CD4-positive, alpha-beta T cell treated with Interleukin-4 for 4 hours (primary cell): Measurements from ENCODE around the gene LIN7A.

Experiments used
- DNase-seq: peaks from one replicate; pipeline ENCODE4 v3.0.0-alpha.2; 2020

Gene LIN7A, protein sequence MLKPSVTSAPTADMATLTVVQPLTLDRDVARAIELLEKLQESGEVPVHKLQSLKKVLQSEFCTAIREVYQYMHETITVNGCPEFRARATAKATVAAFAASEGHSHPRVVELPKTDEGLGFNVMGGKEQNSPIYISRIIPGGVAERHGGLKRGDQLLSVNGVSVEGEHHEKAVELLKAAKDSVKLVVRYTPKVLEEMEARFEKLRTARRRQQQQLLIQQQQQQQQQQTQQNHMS

DNA sequence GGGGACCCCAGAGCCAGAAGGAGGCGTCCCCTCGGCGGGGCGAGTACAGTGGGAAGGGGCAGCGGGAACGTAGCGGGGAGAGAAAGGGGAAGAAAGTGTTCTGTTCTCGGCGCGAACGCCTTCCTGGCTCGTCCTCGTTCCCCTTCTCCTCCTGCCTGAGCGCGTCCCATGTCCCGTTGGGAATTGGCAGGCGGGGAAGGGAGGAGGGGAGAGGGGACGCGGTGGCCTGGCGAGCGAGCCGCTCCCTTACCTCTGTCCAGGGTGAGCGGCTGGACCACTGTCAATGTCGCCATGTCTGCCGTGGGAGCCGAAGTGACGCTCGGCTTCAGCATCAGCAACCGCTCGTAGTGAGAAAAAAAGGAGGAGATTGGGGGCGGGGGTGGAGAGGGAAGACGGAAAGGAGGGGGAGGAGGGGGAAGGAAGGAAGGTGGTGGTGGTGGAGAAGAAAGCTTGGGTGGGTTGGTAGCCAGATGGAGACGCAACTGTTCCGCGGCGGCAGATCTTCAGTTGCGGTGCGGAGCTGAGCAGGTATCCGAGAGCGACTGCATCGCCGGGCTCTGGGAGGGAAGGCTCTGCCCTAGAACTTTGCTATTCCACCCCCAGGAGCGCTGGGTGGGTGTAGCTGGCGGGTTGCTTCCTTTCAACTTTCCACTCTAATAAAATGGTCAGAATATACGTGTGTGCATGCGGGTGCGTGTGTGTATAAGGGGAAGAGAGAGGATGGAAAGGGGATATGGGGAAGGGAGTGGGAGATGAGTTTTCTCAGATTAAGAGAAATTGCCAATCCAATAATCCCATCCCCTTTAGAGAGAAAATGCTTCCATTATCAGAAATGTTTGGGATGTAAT lies at the start of gene LIN7A:
Gene LIN7A (minus strand): TSS at position 544 of the 848 bp plus-strand sequence. CDS start 212 bp downstream, at position 332.
- DNase-seq, result no peak

DNA sequence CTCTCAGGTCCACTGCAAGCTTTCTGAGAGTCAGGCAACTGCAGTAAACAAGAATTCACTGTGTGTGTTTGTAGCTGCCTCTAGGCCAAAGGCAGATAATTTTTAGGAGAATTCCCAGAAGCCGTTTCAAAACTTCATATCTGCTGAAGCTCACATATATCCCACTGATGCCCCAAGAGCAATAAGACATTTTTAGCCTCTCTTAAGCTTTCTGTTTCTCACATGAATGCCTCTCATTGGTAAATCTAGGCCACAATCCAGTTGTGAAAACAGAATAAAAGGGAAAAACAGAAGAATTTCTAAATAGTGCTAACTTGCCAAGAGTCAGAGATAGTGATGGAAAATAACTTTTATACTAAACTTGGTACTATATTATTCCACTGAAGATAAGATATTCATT lies 48.5 kb upstream of the LIN7A start:
- no peak for DNase-seq

DNA sequence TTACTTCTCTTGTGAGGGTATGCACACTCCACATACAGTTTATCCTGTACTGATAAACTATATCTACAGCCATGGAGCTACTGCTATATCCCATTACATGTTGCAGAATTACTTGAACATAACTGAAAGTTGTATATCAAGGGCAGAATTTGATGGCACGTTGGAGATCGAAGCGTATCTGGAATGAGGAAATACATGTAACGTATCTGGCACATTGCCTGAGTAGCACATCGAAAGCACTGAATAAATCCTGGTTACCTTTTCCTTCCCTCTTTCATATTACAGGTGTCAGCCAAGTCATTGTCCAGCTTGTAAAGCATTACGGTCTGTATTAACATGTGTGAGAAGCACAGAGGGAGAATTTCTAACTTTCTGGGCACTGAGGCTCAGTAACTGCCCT lies 42.1 kb upstream of the LIN7A start:
- DNase-seq, result no peak

DNA sequence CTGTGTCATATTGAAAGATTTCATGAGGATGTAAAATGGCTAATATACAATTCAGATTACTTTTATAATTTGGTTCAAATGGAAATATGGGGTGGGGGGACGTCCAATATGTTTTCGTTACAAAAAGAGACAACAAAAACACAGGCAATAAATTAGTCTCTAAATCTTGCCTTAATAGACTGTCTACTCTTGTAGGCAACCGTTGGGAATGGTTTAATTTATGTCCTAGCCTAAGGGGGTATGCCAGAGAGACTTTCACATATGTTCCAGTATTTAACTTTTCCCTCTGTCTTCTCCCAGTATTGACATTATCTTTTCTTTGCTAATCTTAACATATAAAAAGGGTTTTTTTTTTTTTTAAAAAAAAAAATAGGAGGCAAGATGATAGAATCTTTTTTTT lies 41.5 kb upstream of the LIN7A start:
- no peak for DNase-seq

DNA sequence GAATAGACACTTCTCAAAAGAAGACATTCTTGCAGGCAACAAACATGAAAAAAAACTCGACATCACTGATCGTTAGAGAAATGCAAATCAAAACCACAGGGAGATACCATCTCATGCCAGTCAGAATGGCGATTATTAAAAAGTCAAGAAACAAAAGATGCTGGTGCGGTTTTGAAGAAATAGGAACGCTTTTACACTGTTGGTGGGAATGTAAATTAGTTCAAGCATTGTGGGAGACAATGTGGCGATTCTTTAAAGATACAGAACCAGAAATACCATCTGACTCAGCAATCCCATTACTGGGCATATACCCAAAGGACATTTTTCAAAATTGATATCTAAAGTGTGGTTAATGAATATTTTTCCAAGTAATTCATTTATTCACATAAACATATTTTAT lies 39.6 kb upstream of the LIN7A start:
- DNase-seq, result no peak

DNA sequence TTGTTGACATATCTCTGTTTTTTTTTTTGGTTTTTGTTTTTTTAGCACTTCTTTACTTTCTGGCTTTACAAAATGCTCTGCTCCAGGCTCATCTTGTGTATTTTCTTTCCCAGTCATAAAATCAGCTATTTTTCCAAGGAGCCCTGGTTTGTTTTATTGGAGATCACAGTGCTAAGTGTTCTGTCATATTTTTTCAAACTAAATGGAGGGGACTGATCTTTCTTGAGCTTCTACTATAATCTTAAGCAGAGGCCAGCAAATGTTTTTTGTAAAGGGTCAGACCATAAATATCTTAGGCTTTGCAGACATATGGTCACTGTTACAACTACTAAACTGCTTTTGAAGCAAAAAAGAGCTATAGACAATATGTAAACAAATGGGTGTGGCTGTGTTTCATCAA lies 30.6 kb upstream of the LIN7A start:
- no peak for DNase-seq

DNA sequence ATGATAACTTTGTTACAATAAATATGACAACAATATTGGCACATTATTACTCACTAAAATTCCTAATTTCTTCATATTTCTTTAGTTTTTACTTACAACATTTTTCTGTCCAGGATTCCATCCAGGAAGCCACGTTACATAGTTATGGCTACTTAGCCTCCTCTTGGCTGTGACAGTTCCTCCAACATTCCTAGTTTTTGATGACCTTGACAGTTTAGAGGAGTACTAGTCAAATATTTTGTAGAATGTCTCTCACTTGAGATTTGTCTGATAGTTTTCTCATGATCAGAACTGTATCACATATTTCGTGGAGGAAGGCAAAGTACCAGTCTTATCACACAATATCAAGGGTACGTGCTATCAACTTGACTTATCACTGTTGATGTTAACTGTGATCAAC lies 29.8 kb upstream of the LIN7A start:
- DNase-seq, result no peak

DNA sequence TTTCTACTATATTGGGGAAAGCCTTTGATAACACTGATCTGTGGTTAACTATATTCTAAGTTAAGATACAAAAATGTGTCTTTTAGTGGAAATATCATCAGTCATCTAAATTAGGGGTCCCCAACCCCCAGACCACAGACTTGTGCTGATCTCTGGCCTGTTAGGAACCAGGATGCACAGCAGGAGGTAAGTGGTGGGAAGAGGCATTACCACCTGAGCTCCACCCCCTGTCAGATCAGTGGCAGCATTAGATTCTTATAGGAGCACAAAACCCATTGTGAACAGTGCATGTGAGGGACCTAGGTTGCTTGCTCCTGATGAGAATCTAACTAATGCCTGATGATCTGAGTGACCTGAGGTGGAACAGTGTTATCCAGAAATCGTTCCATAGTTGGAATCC lies 28.3 kb upstream of the LIN7A start:
- DNase-seq, result no peak

DNA sequence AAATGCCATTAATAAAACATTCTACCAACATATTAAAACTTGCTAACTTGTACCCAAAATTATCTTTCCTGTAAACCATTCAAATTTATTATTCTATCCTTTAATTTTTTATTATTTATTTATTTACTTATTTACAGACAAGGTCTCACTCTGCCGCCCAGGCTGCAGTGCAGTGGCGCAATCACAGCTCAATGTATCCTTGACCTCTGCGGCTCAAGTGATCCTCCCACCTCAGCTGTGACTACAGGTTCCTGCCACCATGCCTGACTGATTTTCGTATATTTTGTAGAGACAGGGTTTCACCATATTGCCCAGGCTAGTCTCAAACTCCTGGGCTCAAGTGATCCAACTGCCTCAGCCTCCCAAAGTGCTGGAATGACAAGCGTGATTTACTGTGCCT lies 20.4 kb upstream of the LIN7A start:
- DNase-seq, result no peak

DNA sequence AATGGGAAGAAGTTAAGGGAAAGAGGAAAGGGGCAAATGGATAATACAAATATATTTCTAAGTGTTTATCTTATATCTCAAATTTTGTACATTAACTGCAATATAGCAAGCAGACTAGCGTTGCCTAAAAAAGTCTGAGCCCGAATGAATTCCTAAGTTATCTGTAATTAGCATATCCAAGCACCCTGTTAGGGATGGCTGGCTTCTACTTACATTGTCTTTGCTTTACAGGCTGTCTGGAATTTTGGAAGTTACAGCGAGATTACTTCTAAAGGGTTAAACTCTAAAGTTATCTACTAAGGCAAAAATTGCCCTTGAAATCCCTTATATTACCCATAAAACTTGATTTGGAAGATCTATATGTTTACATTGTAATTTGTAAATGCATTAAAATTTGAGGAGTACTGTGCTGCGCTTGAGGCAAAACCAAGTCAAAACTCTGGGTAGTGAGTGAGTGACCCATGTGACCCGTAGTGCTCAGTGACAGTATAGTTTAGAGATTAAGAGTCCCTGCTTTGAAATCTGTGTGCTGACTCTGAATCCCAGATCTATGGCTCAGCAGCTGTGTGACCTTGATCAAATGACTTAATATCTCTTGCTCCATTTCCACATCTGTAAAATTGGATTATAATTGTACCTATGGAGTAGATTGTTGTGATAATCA lies 17.3 kb upstream of the LIN7A start:
- no peak for DNase-seq

DNA sequence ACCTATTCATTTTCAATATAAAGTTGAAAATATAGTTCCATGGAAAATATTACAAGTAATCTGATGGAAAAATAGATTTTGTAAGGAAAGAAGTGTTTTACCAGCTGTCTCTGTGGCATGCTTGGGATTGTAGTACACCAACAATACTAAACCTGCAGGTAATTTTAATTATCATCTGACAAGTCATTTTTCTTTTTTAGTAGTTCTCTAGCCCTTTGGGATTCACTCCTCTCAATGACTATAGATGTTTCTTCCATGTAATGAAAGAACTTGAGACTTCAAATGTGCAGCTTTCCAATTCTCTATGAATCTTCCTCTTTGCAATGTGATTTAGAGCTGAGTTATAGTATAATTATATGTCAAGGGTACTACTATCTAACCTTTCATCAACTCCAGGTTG lies 14.7 kb upstream of the LIN7A start:
- no peak for DNase-seq

DNA sequence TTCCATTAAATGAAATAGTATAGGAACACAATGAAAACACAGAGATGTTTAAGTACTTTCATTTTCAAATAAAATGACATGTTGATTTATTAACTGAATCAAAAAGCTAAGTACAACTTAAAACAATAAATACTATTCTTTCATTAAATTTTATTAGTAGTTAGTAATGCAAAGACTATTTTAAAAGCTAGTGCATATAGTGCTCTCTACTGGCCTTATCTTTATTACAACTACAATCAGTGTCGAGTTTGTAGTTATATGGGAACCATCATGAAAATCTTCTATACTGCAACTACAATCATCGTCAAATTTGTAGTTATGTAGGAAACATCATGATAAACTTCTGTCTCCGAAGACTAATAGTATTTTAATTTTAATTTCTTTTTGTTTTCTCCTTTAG lies 8.9 kb upstream of the LIN7A start:
- no peak for DNase-seq

DNA sequence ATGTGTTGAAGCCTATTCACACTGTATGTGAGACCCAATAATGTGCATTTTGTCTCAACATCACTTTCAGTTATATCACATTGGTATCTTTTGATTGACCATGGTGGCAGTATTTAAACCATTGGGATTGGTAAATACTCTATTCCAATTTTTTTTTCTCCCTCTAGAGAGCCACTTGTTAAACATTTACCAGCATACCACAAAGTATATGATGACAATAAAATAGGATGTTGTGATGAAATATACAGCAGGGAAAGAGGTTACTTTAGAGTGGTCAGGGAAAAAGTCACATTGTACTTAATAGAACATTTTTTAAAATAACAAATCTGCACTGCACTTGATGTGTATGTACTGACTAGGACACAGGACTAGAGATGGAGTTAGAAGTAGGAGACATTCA lies 5.6 kb upstream of the LIN7A start:
- DNase-seq, result no peak

DNA sequence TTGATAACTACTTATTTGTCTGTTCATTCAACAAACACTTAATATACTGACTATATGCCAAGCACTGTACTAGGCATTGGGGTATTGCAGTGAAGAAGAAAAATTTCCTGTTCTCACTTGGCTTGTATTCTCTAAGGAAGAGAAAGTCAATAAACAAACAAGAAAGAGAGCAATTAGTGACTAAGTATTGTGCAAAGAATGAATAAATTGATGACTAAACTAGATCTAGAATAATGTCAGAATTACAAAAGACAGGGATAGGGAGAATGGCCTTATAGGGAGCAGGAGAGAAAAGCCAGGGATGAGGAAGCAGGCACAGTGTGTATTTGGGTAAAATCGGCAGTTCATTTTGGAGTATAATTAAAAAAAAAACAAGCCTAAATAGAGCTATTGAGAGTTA lies 4.2 kb upstream of the LIN7A start:
- no peak for DNase-seq

DNA sequence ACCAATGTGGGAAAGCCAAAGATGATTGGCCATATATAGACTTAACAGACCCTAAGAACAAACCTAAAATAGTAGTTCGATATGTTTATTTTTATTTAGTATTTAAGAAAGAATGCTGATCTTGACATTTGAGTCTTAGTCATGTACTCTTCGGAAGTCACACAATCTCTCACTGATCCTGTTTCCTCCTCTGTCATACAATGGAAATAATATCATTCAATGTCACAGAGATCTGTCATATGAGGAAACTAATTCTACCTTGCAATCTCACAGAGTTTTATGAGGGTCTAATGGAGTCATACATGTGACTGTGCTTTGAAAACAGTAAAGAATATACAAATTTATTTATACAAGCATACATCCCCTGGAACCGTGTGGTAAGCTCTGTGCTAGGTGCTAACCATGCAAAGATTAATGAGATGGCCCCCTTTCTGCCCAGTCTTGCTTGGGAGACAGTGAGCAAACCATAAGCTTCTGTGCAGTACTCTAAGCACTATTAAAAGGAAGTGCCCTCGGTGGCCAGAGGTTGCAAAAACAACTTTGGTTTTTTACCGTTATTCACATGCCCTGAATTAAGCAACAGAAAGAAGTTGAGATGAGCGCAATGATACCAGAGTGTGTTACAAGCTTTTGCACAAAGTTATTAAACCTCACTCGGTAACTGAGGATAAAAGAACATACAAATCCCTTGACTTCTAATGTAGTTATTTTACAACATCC lies 1.7 kb upstream of the LIN7A start:
- no peak for DNase-seq

DNA sequence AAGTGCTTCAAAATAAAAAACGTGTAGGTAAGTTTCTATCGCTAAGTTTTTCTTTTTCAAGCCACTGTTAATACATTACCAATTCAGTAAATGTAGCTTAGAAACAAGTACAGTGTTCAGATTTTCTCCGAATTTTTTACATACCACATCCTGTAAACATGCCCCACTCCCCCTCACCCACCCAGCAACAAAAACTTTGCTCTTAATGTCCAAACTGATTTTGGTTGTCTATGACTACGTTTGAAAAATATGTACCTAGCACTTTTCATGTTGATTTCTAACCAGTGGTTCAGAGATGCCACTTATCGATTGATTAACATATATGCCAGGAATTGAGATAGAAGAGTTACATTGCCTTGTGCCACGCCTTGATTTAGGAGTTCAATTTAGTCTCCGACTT lies 663 bp upstream of the LIN7A start:
- no peak for DNase-seq

DNA sequence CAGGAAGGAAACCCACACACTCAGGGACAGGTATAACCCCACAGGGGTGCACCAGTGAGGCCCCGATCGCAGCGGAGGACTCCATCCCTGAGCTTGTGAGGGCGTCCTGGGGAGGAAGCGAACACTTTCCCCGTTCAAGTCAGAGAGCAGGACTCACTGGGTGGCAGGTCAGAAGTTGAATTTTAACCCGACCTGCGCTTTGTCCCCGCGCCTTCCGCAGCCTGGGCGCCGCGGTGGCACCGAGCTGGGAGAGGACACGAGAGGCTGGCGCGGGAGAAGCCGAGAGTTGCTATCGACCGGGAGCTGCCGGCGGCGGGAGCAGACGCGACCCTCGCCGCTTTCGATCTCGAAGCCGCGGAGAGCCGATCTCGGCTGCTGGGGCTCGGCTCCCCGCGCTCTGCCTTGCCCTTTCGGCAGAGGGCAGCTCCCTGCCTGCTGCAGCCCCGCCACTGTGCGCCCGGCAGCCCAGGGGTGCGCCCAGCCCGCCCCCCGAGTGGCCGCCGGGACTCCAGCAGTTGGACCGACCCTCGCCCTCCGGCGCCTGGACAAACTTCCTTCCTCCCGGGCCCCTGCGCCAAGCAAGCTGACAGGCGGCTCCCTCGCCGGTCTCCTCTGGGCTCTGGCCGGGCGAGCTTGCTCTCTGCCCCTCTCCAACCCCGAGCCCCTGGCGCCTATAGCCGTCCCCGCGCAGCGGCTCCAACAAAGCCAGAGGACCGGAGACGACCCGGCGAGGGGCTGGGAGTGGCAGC lies 918 bp downstream of the LIN7A start:
- no peak for DNase-seq

DNA sequence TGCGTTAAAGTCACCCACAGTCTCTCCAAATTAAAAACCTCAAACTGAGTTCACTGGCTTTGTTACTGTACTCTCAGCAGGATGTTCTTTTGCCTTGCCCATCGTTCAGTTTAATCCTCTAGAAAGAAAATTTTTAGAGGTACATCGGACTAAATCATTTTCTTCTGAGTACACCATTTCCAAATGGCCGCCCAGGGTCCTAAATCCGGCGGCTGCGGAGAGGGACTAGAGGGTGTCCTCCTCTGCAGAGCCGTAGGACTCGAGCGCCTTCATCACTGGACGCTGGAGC lies 1.4 kb downstream of the LIN7A start:
- no peak for DNase-seq

DNA sequence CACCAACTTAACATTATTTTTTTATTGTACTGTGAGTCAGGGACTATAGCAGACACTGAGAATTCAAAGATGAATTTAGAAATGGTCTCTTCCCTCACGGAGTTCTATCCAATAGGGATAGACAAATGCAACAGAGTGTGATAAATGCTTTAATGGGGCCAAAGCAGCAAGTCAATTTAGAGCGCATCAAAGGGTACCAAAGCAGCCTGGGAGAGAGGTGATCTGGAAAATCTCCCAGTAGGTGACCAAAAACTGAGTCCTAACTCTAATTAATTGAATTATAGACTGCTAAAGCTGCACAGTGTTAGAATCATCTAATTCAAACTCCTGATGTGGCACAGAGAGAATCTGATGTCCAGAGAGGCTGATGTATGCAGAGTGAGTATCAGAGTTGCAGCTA lies 2.6 kb downstream of the LIN7A start:
- no peak for DNase-seq

DNA sequence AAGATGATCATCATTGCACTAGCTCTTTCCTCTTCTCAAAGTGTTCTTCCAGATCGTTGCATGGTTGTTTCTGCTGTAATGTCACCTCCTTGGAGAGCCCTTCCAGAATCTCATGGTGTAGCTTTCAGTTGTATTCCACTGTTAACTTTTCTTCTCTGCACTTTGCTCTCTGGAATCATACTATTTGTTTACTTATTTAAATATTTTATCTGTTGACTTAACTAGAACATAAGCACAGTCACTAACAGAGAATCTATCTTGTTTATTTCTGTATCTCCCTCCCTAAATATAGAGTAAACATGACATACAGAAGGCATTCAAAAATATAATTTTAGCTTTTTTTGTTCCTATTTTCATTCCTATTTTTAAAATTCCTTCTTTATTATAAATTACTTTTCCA lies 11.8 kb downstream of the LIN7A start:
- no peak for DNase-seq

DNA sequence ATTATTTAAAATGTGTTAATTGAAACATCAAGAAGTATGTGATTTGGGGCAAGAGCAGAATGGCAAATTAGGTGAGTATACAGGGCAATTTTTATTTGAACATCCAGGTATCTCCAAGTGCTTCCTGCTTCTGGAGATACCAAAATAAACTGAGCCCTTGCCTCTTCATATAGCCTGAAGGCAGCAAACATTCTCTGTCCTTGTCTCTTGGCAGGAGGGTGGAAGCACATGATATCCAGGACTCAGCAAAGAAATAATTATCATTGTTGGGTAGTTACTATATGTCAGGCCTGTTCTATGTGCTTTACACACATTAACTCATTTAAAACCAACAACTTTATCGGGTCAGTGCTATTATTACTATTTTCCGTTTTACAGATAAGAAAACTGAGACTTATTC lies 12.5 kb downstream of the LIN7A start:
- DNase-seq, result no peak

DNA sequence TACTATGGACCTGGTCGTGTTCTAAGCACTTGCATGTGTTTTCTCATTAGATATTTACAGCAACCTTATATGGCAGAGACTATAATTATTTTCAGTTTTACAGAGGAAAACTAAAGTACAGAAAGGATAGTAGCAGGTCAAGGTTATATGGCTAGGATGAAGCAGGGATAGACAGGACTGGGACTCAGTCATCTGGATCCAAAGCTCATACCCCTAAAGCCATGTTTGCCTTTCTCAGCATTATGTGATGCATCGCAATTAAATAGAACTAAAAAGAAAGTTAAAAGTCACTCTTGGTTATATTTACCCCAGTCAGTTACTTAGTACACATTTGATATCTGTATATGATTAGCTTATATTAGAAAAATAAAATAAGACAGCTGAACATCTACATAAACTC lies 13.3 kb downstream of the LIN7A start:
- DNase-seq, result no peak

DNA sequence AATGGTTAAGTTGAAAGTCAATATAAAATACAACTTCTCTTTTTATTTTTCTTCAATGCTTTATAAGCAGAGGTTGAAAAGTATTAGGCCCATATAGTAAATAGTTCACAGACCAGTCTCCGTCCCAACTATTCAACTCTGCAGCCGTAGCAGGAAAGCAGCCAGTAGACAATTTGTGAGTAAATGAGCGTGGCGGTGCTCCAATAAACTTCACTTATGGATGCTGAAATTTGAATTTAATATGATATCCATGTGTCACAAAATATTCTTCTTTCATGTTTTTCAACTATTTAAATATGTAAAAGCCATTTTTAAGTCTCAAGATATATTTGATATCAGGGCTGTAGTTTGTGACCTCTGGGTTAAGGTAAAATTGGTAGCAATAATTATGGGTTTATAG lies 17.7 kb downstream of the LIN7A start:
- no peak for DNase-seq
